Neuronal stem cell (in vitro differentiated cells): Measurements from ENCODE around the gene NRXN3.

Experiments
- DNase-seq: peaks from one replicate; pipeline ENCODE4 v3.0.0-alpha.2; 2013; ENCODE audit warnings: low spot score
- H2AFZ ChIP-seq: one replicate; pipeline ENCODE4 v1.6.1; 2013; ENCODE audit warnings: mild to moderate bottlenecking, low read length, inconsistent platforms
- H2AK5ac ChIP-seq: 2 replicates; pipeline ENCODE4 v1.6.1; 2013; ENCODE audit warnings: low read depth, mild to moderate bottlenecking, inconsistent platforms, low read length, moderate library complexity, mixed read lengths
- H2BK120ac ChIP-seq: 2 replicates; pipeline ENCODE4 v1.6.1; 2013; ENCODE audit warnings: low read depth, mild to moderate bottlenecking, inconsistent platforms, low read length, moderate library complexity, mixed read lengths
- H2BK12ac ChIP-seq: one replicate; pipeline ENCODE4 v1.6.1; 2013; ENCODE audit warnings: low read length, inconsistent platforms
- H2BK15ac ChIP-seq: 2 replicates; pipeline ENCODE4 v1.6.1; 2013; ENCODE audit warnings: mild to moderate bottlenecking, low read length, inconsistent platforms, mixed read lengths
- H2BK5ac ChIP-seq: one replicate; pipeline ENCODE4 v1.6.1; 2013; ENCODE audit warnings: inconsistent platforms, mild to moderate bottlenecking, low read length, moderate library complexity
- H3K14ac ChIP-seq: one replicate; pipeline ENCODE4 v1.6.1; 2013; ENCODE audit warnings: low read length, inconsistent platforms
- H3K18ac ChIP-seq: 2 replicates; pipeline ENCODE4 v1.6.1; 2013; ENCODE audit warnings: low read length, inconsistent platforms
- H3K23ac ChIP-seq: 2 replicates; pipeline ENCODE4 v1.6.1; 2013; ENCODE audit warnings: low read depth, mild to moderate bottlenecking, mixed read lengths, low read length, inconsistent platforms; ENCODE audit not compliant: poor library complexity
- H3K27ac ChIP-seq: replicated peaks from 3 replicates; pipeline ENCODE4 v1.5.1; 2013; ENCODE audit warnings: low read length, inconsistent platforms
- H3K27me3 ChIP-seq, 3 experiments: 2 replicates each; pipeline ENCODE4 v1.6.1; 2013; ENCODE audit warnings: low read length in 3 of 3, mild to moderate bottlenecking in 2 of 3, inconsistent platforms in 1 of 3, low read depth in 1 of 3, mixed read lengths in 1 of 3, moderate library complexity in 1 of 3; ENCODE audit not compliant: control insufficient read depth in 3 of 3, insufficient read depth in 3 of 3
- H3K36me3 ChIP-seq, 2 donors: replicated peaks in 1 of 2; 2 replicates each; pipeline ENCODE4 v1.6.1; 2013; ENCODE audit warnings: low read length in 2 of 2; ENCODE audit not compliant: control insufficient read depth in 2 of 2, insufficient read depth in 2 of 2
- H3K4ac ChIP-seq: 2 replicates; pipeline ENCODE4 v1.6.1; 2013; ENCODE audit warnings: inconsistent platforms, mild to moderate bottlenecking, low read length, moderate library complexity
- H3K4me1 ChIP-seq, 2 donors: 1 replicate in 1 of 2; 2 replicates in 1 of 2; pipeline ENCODE4 v1.6.1; 2013; ENCODE audit warnings: low read length in 2 of 2, low read depth in 1 of 2; ENCODE audit not compliant: control insufficient read depth in 2 of 2, insufficient read depth in 1 of 2
- H3K4me2 ChIP-seq: one replicate; pipeline ENCODE4 v1.6.1; 2013; ENCODE audit warnings: mild to moderate bottlenecking, low read length, inconsistent platforms; ENCODE audit not compliant: insufficient read depth, poor library complexity, severe bottlenecking
- H3K4me3 ChIP-seq, 2 donors: 2 replicates each; pipeline ENCODE4 v1.5.1; 2013; ENCODE audit warnings: low read length in 2 of 2, mild to moderate bottlenecking in 2 of 2, inconsistent platforms in 1 of 2, moderate library complexity in 1 of 2
- H3K79me1 ChIP-seq: one replicate; pipeline ENCODE4 v1.6.1; 2013; ENCODE audit warnings: low read depth, mild to moderate bottlenecking, inconsistent platforms, low read length, moderate library complexity
- H3K9ac ChIP-seq: one replicate; pipeline ENCODE4 v1.6.1; 2013; ENCODE audit warnings: mild to moderate bottlenecking, low read depth, low read length, inconsistent platforms; ENCODE audit not compliant: poor library complexity
- H3K9me3 ChIP-seq, 2 donors: replicated peaks in 1 of 2; 2 replicates each; pipeline versions ENCODE3 to v1.6.1; 2013; ENCODE audit warnings: low read length in 2 of 2, mild to moderate bottlenecking in 2 of 2, inconsistent platforms in 1 of 2, low read depth in 1 of 2, mixed read lengths in 1 of 2, moderate library complexity in 1 of 2; ENCODE audit not compliant: control insufficient read depth in 2 of 2, insufficient read depth in 1 of 2
- H4K8ac ChIP-seq: one replicate; pipeline ENCODE4 v1.6.1; 2013; ENCODE audit warnings: low read depth, mild to moderate bottlenecking, inconsistent platforms, low read length, moderate library complexity
- H4K91ac ChIP-seq: one replicate; pipeline ENCODE4 v1.6.1; 2013; ENCODE audit warnings: low read length, low read depth, mild to moderate bottlenecking, inconsistent platforms; ENCODE audit not compliant: poor library complexity
- WGBS, 2 donors: extraction: QIAGEN DNeasy Blood & Tissue Kit; methylation state at CpG; one replicate each; pipeline ENCODE4 v1.1.7; 2013; ENCODE audit warnings: missing lambda C conversion rate in 2 of 2, mixed read lengths in 1 of 2; ENCODE audit not compliant: insufficient read length in 2 of 2, insufficient replicate concordance in 1 of 2; ENCODE audit errors: extremely low coverage in 2 of 2; 5-methylcytosine and 5-hydroxymethylcytosine counted together

The NRXN3 gene

DNA sequence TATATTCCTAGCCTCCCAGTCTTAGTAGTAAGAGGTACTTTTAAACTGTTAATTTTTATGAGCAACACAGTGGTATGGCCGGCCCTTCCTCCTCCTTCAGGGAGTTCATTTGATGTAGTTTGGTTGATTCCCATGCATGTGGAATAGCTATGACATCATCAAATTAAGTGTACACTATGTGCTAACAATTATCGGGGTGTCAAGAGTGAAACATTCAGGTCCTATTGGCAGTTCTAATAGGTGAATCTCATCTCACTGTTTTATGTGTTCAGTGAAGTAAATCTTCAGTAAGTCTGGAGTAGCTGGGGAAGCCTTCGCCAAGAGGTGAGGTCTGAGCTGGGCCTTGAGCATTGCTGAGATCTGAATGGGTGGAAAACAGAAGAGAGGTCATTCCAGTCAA is 1384.6 kb downstream of the NRXN3 start:
- Histone ChIP-seq H2AFZ (no peak overlapping the region), H2BK5ac (no peak overlapping the region), H3K4me2 (no peak overlapping the region), H3K18ac (no peak overlapping the region), H2AK5ac (no peak overlapping the region), H2BK15ac (no peak overlapping the region), H2BK12ac (no peak overlapping the region), H3K4me3 (no peak overlapping the region), H3K36me3 (no peaks in the 10 kb centered on the region), H3K23ac (no peak overlapping the region), H3K9me3 (peaks cover 0 to 4% of the 10 kb centered on the region in 2 donors), H3K4me1 (peaks cover 0 to 14% of the 10 kb centered on the region in 2 donors), H2BK120ac (no peak overlapping the region), H3K27me3 (no peaks in the 10 kb centered on the region), H3K79me1 (no peaks in the 10 kb centered on the region), H3K4ac (no peak overlapping the region), H3K14ac (no peak overlapping the region), H4K91ac (no peak overlapping the region), H3K27ac (no peak overlapping the region), H3K9ac (no peak overlapping the region), H4K8ac (no peak overlapping the region)
- DNase-seq, result no peak
- no CpG with 5 or more reads among the region's 3 CpGs for WGBS, 2 donors

DNA sequence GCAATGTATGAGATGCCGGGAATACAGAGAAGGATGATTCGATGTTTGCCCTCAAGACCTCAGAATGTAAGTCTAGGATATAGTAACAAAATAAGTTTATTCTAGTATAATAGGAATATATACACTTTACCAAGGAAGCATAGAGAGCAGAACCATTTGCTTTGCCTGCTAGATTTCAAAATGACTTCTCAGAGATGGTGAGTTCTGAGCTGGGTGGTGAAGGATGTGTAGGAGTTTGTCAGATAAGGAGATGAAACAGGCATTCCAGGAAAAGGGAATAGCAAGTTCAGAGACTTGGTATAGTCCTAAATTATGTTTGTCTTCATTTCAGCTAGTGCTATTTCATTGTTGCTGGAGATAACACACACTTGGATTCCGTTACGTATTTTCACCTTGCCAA is 1385.3 kb downstream of the NRXN3 start:
- Histone ChIP-seq H2BK120ac (no peak overlapping the region), H3K18ac (no peak overlapping the region), H3K9me3 (peaks cover 0 to 4% of the 10 kb centered on the region in 2 donors), H3K4me3 (no peak overlapping the region), H2BK5ac (no peak overlapping the region), H3K14ac (no peak overlapping the region), H2AK5ac (no peak overlapping the region), H2AFZ (no peak overlapping the region), H3K4ac (no peak overlapping the region), H3K27ac (no peak overlapping the region), H3K23ac (no peak overlapping the region), H3K27me3 (no peaks in the 10 kb centered on the region), H2BK15ac (no peak overlapping the region), H3K4me1 (peaks cover 0 to 14% of the 10 kb centered on the region in 2 donors), H3K79me1 (no peaks in the 10 kb centered on the region), H2BK12ac (no peak overlapping the region), H3K4me2 (no peak overlapping the region), H3K9ac (no peak overlapping the region), H4K8ac (no peak overlapping the region), H3K36me3 (no peaks in the 10 kb centered on the region), H4K91ac (no peak overlapping the region)
- no CpG with 5 or more reads among the region's 4 CpGs for WGBS, 2 donors
- no peak for DNase-seq

DNA sequence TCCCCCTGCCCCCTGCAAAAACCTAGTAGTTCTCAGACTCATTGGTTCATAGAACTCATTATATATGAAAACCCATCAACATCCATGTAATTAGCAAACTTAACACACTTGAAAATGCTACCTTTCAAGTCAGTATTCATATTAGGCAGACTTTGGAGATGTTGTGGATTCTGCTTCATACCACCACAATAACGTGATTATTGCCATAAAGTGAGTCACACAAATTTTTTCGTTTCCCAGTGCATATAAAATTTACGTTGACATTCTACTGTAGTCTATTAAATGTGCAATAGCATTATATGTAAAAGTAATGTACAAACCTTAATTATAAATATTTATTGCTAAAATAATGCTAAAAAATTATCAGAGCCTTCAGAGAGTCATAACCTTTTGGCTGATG is 1387.1 kb downstream of the NRXN3 start:
- WGBS, 2 donors, result no CpG with 5 or more reads among the region's 3 CpGs
- Histone ChIP-seq H2BK12ac (no peak overlapping the region), H2AFZ (no peak overlapping the region), H3K4me2 (no peak overlapping the region), H3K4me3 (no peak overlapping the region), H3K18ac (no peak overlapping the region), H3K27ac (no peak overlapping the region), H3K9me3 (peaks cover 0 to 4% of the 10 kb centered on the region in 2 donors), H3K14ac (no peak overlapping the region), H4K8ac (no peak overlapping the region), H3K23ac (no peak overlapping the region), H3K9ac (no peak overlapping the region), H3K4ac (no peak overlapping the region), H2AK5ac (no peak overlapping the region), H3K4me1 (peaks cover 13 to 14% of the 10 kb centered on the region in 2 donors), H3K36me3 (no peaks in the 10 kb centered on the region), H4K91ac (no peak overlapping the region), H3K27me3 (no peaks in the 10 kb centered on the region), H2BK120ac (no peak overlapping the region), H3K79me1 (no peaks in the 10 kb centered on the region), H2BK15ac (no peak overlapping the region), H2BK5ac (no peak overlapping the region)
- DNase-seq, result no peak

DNA sequence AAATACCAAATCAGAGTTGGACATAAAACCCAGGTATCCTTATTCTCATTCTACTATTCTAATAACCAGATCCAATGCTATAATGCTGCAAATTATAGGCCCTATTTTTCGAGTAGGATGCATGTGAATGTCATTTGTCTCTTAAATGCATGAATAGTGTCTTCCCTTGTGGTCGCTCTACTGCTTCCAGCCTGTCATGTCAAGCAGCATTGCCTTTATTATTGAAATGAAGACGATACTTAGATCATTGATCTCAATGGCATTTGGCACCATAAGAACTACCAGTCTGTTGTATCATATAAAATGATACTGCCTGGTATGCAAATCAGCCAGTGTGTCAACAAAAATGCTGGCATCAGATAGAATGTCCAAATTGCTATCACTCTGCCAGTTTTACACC is 1392.0 kb downstream of the NRXN3 start:
- Histone ChIP-seq H2BK120ac (no peak overlapping the region), H3K9me3 (peaks cover 0 to 2% of the 10 kb centered on the region in 2 donors), H2BK12ac (no peak overlapping the region), H3K36me3 (no peaks in the 10 kb centered on the region), H3K18ac (no peak overlapping the region), H3K4ac (no peak overlapping the region), H3K4me3 (no peak overlapping the region), H2BK15ac (no peak overlapping the region), H2BK5ac (no peak overlapping the region), H3K4me1 (peaks cover 6 to 14% of the 10 kb centered on the region in 2 donors), H2AK5ac (no peak overlapping the region), H3K79me1 (no peaks in the 10 kb centered on the region), H4K8ac (no peak overlapping the region), H3K14ac (no peak overlapping the region), H3K23ac (no peak overlapping the region), H3K27me3 (no peaks in the 10 kb centered on the region), H3K4me2 (no peak overlapping the region), H4K91ac (no peak overlapping the region), H3K9ac (no peak overlapping the region), H2AFZ (no peak overlapping the region), H3K27ac (no peak overlapping the region)
- DNase-seq, result no peak
- WGBS, 2 donors, result no CpG with 5 or more reads among the region's 3 CpGs
